GM18907 (cell line): Measurements from ENCODE around the gene PHF23.
A peak's percentile ranks its signal among the peaks of the same experiment; 100 is the strongest.

Experiments used
- ATAC-seq: cut with Tn5 transposase; IDR thresholded peaks from one replicate; pipeline ENCODE4 v1.9.1; 2021; ENCODE audit warnings: mild to moderate bottlenecking, moderate library complexity; ENCODE audit not compliant: unreplicated experiment

The PHF23 gene

GRCh38 chr17:7207120-7208001, 31.9 kb downstream of the PHF23 start:
- no peak for ATAC-seq

- no peak for ATAC-seq
Measured at GRCh38 chr17:7205561-7205960, 33.7 kb downstream of the PHF23 start.

GRCh38 chr17:7204828-7205461, 34.3 kb downstream of the PHF23 start:
- ATAC-seq, result peak; percentile 84

- ATAC-seq, result no peak
Measured at GRCh38 chr17:7204336-7204735, 34.9 kb downstream of the PHF23 start.

GRCh38 chr17:7203391-7203790, 35.9 kb downstream of the PHF23 start:
- no peak for ATAC-seq

- ATAC-seq, result no peak
Measured at GRCh38 chr17:7196651-7197401, 42.4 kb downstream of the PHF23 start.

- ATAC-seq, result no peak
Measured at GRCh38 chr17:7195971-7196370, 43.3 kb downstream of the PHF23 start.

- no peak for ATAC-seq
Measured at GRCh38 chr17:7192271-7192937, 46.9 kb downstream of the PHF23 start.

GRCh38 chr17:7191571-7192270, 47.5 kb downstream of the PHF23 start:
- no peak for ATAC-seq

GRCh38 chr17:7191069-7191468, 48.2 kb downstream of the PHF23 start:
- ATAC-seq, result no peak

GRCh38 chr17:7190276-7190917, 48.9 kb downstream of the PHF23 start:
- ATAC-seq, result no peak

GRCh38 chr17:7186241-7186640, 53.0 kb downstream of the PHF23 start:
- ATAC-seq, result no peak
